HEK293 (cell line): ENCODE data around the gene TAF11.

ENCODE experiments used
- CTCF ChIP-seq: fragments of 450-650 bp; formaldehyde crosslinking; IDR thresholded peaks from 2 replicates; pipeline ENCODE4 v1.5.1; 2016; ENCODE audit warnings: missing biosample characterization, missing genetic modification characterization
- KLF9 ChIP-seq: fragments of 450-650 bp; formaldehyde crosslinking; IDR thresholded peaks from 2 replicates; pipeline ENCODE4 v1.5.1; 2016; ENCODE audit warnings: missing biosample characterization, missing genetic modification characterization, low read depth
- SCRT2 ChIP-seq: fragments of 450-650 bp; formaldehyde crosslinking; IDR thresholded peaks from 2 replicates; pipeline ENCODE4 v1.5.1; 2016; ENCODE audit warnings: missing biosample characterization, missing genetic modification characterization
- ZNF121 ChIP-seq: fragments of 450-650 bp; formaldehyde crosslinking; IDR thresholded peaks from 2 replicates; pipeline ENCODE4 v1.5.1; 2016; ENCODE audit warnings: missing biosample characterization, missing genetic modification characterization
- ZNF239 ChIP-seq: fragments of 450-650 bp; formaldehyde crosslinking; IDR thresholded peaks from 2 replicates; pipeline ENCODE4 v1.5.1; 2016; ENCODE audit warnings: missing biosample characterization, missing genetic modification characterization
- ZNF629 ChIP-seq: fragments of 450-650 bp; formaldehyde crosslinking; IDR thresholded peaks from 2 replicates; pipeline ENCODE4 v1.5.1; 2017; ENCODE audit warnings: missing biosample characterization, missing genetic modification characterization
- TF ChIP-seq, protein P1 (sequence below): fragments of 450-650 bp; formaldehyde crosslinking; IDR thresholded peaks from 2 replicates; pipeline ENCODE4 v1.5.1; 2016; ENCODE audit warnings: missing biosample characterization, missing genetic modification characterization

DNA sequence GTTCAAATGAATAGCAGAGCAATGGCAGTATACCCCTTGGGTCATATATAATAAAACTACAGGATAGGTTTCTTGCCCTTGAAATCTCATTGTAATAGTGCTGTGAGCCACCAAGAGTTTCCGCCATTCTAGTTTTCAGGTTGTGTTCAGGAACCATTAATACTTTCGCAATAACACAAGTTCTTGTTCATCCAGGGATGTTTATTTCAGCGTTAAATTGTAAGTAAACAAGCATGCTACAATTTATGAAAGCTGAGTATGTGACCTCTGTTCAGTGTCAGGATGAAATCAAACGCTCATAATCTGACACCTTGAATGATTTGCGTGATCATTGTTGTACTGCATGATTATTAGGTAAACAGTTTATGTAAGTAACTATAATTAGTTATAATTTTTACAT is 24.0 kb upstream of the TAF11 start:
- no peak for TF ChIP-seq CTCF (tag by site-specific recombination)
- no peak for TF ChIP-seq ZNF629 (tag by site-specific recombination)
- TF ChIP-seq, protein P1, sequence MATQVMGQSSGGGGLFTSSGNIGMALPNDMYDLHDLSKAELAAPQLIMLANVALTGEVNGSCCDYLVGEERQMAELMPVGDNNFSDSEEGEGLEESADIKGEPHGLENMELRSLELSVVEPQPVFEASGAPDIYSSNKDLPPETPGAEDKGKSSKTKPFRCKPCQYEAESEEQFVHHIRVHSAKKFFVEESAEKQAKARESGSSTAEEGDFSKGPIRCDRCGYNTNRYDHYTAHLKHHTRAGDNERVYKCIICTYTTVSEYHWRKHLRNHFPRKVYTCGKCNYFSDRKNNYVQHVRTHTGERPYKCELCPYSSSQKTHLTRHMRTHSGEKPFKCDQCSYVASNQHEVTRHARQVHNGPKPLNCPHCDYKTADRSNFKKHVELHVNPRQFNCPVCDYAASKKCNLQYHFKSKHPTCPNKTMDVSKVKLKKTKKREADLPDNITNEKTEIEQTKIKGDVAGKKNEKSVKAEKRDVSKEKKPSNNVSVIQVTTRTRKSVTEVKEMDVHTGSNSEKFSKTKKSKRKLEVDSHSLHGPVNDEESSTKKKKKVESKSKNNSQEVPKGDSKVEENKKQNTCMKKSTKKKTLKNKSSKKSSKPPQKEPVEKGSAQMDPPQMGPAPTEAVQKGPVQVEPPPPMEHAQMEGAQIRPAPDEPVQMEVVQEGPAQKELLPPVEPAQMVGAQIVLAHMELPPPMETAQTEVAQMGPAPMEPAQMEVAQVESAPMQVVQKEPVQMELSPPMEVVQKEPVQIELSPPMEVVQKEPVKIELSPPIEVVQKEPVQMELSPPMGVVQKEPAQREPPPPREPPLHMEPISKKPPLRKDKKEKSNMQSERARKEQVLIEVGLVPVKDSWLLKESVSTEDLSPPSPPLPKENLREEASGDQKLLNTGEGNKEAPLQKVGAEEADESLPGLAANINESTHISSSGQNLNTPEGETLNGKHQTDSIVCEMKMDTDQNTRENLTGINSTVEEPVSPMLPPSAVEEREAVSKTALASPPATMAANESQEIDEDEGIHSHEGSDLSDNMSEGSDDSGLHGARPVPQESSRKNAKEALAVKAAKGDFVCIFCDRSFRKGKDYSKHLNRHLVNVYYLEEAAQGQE = no peak
- TF ChIP-seq KLF9 (tag by site-specific recombination) = no peak
- no peak for TF ChIP-seq ZNF121 (tag by site-specific recombination)
- TF ChIP-seq SCRT2 = no peak
- TF ChIP-seq ZNF239 = no peak
